Trophoblast cell (in vitro differentiated cells and primary cell): Measurements from ENCODE around the gene STXBP6.
"Not testable (repeated sequence)": the region's sequence is repeated elsewhere in the genome, so short reads cannot be mapped to it uniquely, and the experiment has no call there.

ENCODE experiments used
- DNase-seq, 2 donors: peaks; one replicate each; pipeline ENCODE4 v3.0.0-alpha.2; 2016
- H2AFZ ChIP-seq: 2 replicates; pipeline ENCODE4 v1.6.1; 2013; ENCODE audit warnings: low read length, moderate library complexity, mild to moderate bottlenecking; ENCODE audit not compliant: insufficient read depth, poor library complexity
- H2AK5ac ChIP-seq: 2 replicates; pipeline ENCODE4 v1.6.1; 2013; ENCODE audit warnings: mild to moderate bottlenecking, low read length
- H2BK120ac ChIP-seq: 2 replicates; pipeline ENCODE4 v1.6.1; 2013; ENCODE audit warnings: low read length, mild to moderate bottlenecking, moderate library complexity; ENCODE audit not compliant: insufficient read depth, poor library complexity
- H2BK12ac ChIP-seq: 2 replicates; pipeline ENCODE4 v1.6.1; 2013; ENCODE audit warnings: mild to moderate bottlenecking, low read length, moderate library complexity
- H2BK5ac ChIP-seq: 2 replicates; pipeline ENCODE4 v1.6.1; 2013; ENCODE audit warnings: low read length, low read depth, moderate library complexity, mild to moderate bottlenecking; ENCODE audit not compliant: poor library complexity
- H3K14ac ChIP-seq: 2 replicates; pipeline ENCODE4 v1.6.1; 2013; ENCODE audit warnings: mild to moderate bottlenecking, low read length
- H3K18ac ChIP-seq: 2 replicates; pipeline ENCODE4 v1.6.1; 2013; ENCODE audit warnings: mild to moderate bottlenecking, low read length
- H3K23ac ChIP-seq: 2 replicates; pipeline ENCODE4 v1.6.1; 2013; ENCODE audit warnings: low read length
- H3K27ac ChIP-seq: 2 replicates; pipeline ENCODE4 v1.5.1; 2013; ENCODE audit warnings: low read depth, mild to moderate bottlenecking, inconsistent platforms, low read length, moderate library complexity
- H3K27me3 ChIP-seq: 2 replicates; pipeline ENCODE4 v1.6.1; 2013; ENCODE audit warnings: inconsistent platforms, mild to moderate bottlenecking, low read length, moderate library complexity; ENCODE audit not compliant: insufficient read depth
- H3K36me3 ChIP-seq, 2 experiments: 1 replicate in 1 of 2; 2 replicates in 1 of 2; pipeline ENCODE4 v1.6.1; 2013; ENCODE audit warnings: low read length in 2 of 2, mild to moderate bottlenecking in 2 of 2, moderate library complexity in 1 of 2; ENCODE audit not compliant: insufficient read depth in 2 of 2, control insufficient read depth in 1 of 2
- H3K4ac ChIP-seq: 2 replicates; pipeline ENCODE4 v1.6.1; 2013; ENCODE audit warnings: low read depth, mild to moderate bottlenecking, low read length, moderate library complexity
- H3K4me1 ChIP-seq, 2 experiments: 1 replicate in 1 of 2; 2 replicates in 1 of 2; pipeline ENCODE4 v1.6.1; 2013; ENCODE audit warnings: low read length in 2 of 2, mild to moderate bottlenecking in 2 of 2, moderate library complexity in 1 of 2; ENCODE audit not compliant: insufficient read depth in 2 of 2, control insufficient read depth in 1 of 2
- H3K4me2 ChIP-seq: 2 replicates; pipeline ENCODE4 v1.6.1; 2013; ENCODE audit warnings: inconsistent platforms, mild to moderate bottlenecking, low read length, moderate library complexity
- H3K4me3 ChIP-seq: 2 replicates; pipeline ENCODE4 v1.5.1; 2013; ENCODE audit warnings: mild to moderate bottlenecking, low read depth, low read length, inconsistent platforms
- H3K79me1 ChIP-seq: one replicate; pipeline ENCODE4 v1.6.1; 2013; ENCODE audit warnings: low read length
- H3K79me2 ChIP-seq: 2 replicates; pipeline ENCODE4 v1.6.1; 2013; ENCODE audit warnings: low read length, mild to moderate bottlenecking; ENCODE audit not compliant: control insufficient read depth, insufficient read depth, poor library complexity
- H3K9ac ChIP-seq: 2 replicates; pipeline ENCODE4 v1.6.1; 2013; ENCODE audit warnings: mild to moderate bottlenecking, low read length
- H3K9me3 ChIP-seq: 2 replicates; pipeline ENCODE4 v1.6.1; 2013; ENCODE audit warnings: low read depth, mild to moderate bottlenecking, control low read depth, inconsistent platforms, low read length; ENCODE audit not compliant: insufficient read depth
- H4K12ac ChIP-seq: 2 replicates; pipeline ENCODE4 v1.6.1; 2013; ENCODE audit warnings: low read depth, mild to moderate bottlenecking, low read length, moderate library complexity
- H4K8ac ChIP-seq: 2 replicates; pipeline ENCODE4 v1.6.1; 2013; ENCODE audit warnings: low read depth, mild to moderate bottlenecking, low read length, moderate library complexity
- H4K91ac ChIP-seq: one replicate; pipeline ENCODE4 v1.6.1; 2013; ENCODE audit warnings: low read depth, mild to moderate bottlenecking, low read length, moderate library complexity
- WGBS: extraction: QIAGEN DNeasy Blood & Tissue Kit; methylation state at CpG from one replicate; pipeline ENCODE4 v1.1.7; 2013; ENCODE audit warnings: missing lambda C conversion rate; ENCODE audit not compliant: insufficient read length, insufficient coverage; ENCODE audit errors: extremely low coverage; 5-methylcytosine and 5-hydroxymethylcytosine counted together

STXBP6 gene

GRCh38 chr14:24803426-24803825 lies 246.5 kb downstream of the STXBP6 start:
- H2BK5ac ChIP-seq, H3K27me3 ChIP-seq, H3K9ac ChIP-seq, H2AK5ac ChIP-seq, H2AFZ ChIP-seq, H3K14ac ChIP-seq, H3K9me3 ChIP-seq, H2BK120ac ChIP-seq, DNase-seq, H4K12ac ChIP-seq, H3K4me2 ChIP-seq, H4K91ac ChIP-seq, H3K4me1 ChIP-seq, H3K4me3 ChIP-seq, H3K27ac ChIP-seq, H3K79me1 ChIP-seq, H3K18ac ChIP-seq, H3K36me3 ChIP-seq, H3K4ac ChIP-seq, H2BK12ac ChIP-seq, H3K23ac ChIP-seq, H3K79me2 ChIP-seq, H4K8ac ChIP-seq: not testable (repeated sequence)
- WGBS: no CpG with 5 or more reads among the region's 10 CpGs

- Histone ChIP-seq H3K36me3 (no peaks in the 10 kb centered on the region), H4K12ac (no peak overlapping the region), H3K27ac (no peak overlapping the region), H3K9me3 (no peaks in the 10 kb centered on the region), H3K14ac (no peak overlapping the region), H3K4me2 (no peak overlapping the region), H3K4me1 (no peaks in the 10 kb centered on the region), H3K79me1 (no peaks in the 10 kb centered on the region), H4K8ac (no peak overlapping the region), H2BK120ac (no peak overlapping the region), H2AFZ (no peak overlapping the region), H3K79me2 (no peaks in the 10 kb centered on the region), H3K4ac (no peak overlapping the region), H3K9ac (no peak overlapping the region), H4K91ac (no peak overlapping the region), H3K18ac (no peak overlapping the region), H2BK5ac (no peak overlapping the region), H2AK5ac (no peak overlapping the region), H3K4me3 (no peak overlapping the region), H3K23ac (no peak overlapping the region), H2BK12ac (no peak overlapping the region), H3K27me3 (no peaks in the 10 kb centered on the region)
- DNase-seq: no peak
- no CpG with 5 or more reads among the region's 5 CpGs for WGBS
Measured at GRCh38 chr14:24802236-24802635, 247.7 kb downstream of the STXBP6 start.

GRCh38 chr14:24801024-24801423 lies 248.9 kb downstream of the STXBP6 start:
- Histone ChIP-seq H2BK5ac (no peak overlapping the region), H3K4me1 (no peaks in the 10 kb centered on the region), H4K12ac (no peak overlapping the region), H3K27ac (no peak overlapping the region), H3K4ac (no peak overlapping the region), H2AK5ac (no peak overlapping the region), H3K14ac (no peak overlapping the region), H3K18ac (no peak overlapping the region), H3K4me3 (no peak overlapping the region), H3K9me3 (no peaks in the 10 kb centered on the region), H3K23ac (no peak overlapping the region), H4K8ac (no peak overlapping the region), H2BK120ac (no peak overlapping the region), H2AFZ (no peak overlapping the region), H3K27me3 (no peaks in the 10 kb centered on the region), H3K79me1 (no peaks in the 10 kb centered on the region), H4K91ac (no peak overlapping the region), H3K9ac (no peak overlapping the region), H3K4me2 (no peak overlapping the region), H3K36me3 (no peaks in the 10 kb centered on the region), H2BK12ac (no peak overlapping the region), H3K79me2 (no peaks in the 10 kb centered on the region)
- no CpG with 5 or more reads among the region's 1 CpG for WGBS
- no peak for DNase-seq

GRCh38 chr14:24798911-24799462 lies 251.0 kb downstream of the STXBP6 start:
- Histone ChIP-seq H2BK12ac (no peak overlapping the region), H3K4me2 (no peak overlapping the region), H4K12ac (no peak overlapping the region), H3K4me1 (no peaks in the 10 kb centered on the region), H3K4ac (no peak overlapping the region), H3K9me3 (no peaks in the 10 kb centered on the region), H4K8ac (no peak overlapping the region), H2BK5ac (no peak overlapping the region), H3K27ac (no peak overlapping the region), H3K27me3 (no peaks in the 10 kb centered on the region), H3K18ac (no peak overlapping the region), H2AFZ (no peak overlapping the region), H2BK120ac (no peak overlapping the region), H3K23ac (no peak overlapping the region), H2AK5ac (no peak overlapping the region), H3K79me1 (no peaks in the 10 kb centered on the region), H3K4me3 (no peak overlapping the region), H3K14ac (no peak overlapping the region), H3K9ac (no peak overlapping the region), H3K36me3 (no peaks in the 10 kb centered on the region), H4K91ac (no peak overlapping the region), H3K79me2 (no peaks in the 10 kb centered on the region)
- WGBS: no CpG with 5 or more reads among the region's 6 CpGs
- no peak for DNase-seq
